Activated CD4-positive, alpha-beta memory T cell treated with anti-CD3 and anti-CD28 coated beads for 36 hours (primary cell): Measurements from ENCODE around the gene RHPN2. TPM values are rescaled to one million over a fixed set of nuclear protein-coding genes. Genes with fewer than 3 reads are reported as not detected.

Experiments
- CTCF ChIA-PET: fragments of 350-600 bp; sonication (Branson Sonifier 250); formaldehyde crosslinking; loops from one replicate; lab custom pipeline; 2021; ENCODE audit warnings: antibody characterized with exemption, inconsistent platforms; lab: Charles Lee
- POLR2A ChIA-PET: fragments of 350-600 bp; sonication (Branson Sonifier 250); formaldehyde crosslinking; loops from one replicate; lab custom pipeline; 2021; ENCODE audit warnings: antibody characterized with exemption; lab: Charles Lee
- DNase-seq: peaks from one replicate; pipeline ENCODE4 v3.0.0-alpha.2; 2020
- H3K27ac Mint-ChIP-seq: one replicate; pipeline ENCODE4 v1.8.0; 2021; ENCODE audit warnings: mixed read lengths
- H3K27me3 Mint-ChIP-seq: one replicate; pipeline ENCODE4 v1.8.0; 2021; ENCODE audit warnings: mixed read lengths
- H3K36me3 Mint-ChIP-seq: one replicate; pipeline ENCODE4 v1.8.0; 2021; ENCODE audit warnings: mixed read lengths
- H3K4me1 Mint-ChIP-seq: one replicate; pipeline ENCODE4 v1.8.0; 2021; ENCODE audit warnings: low read depth, mixed read lengths
- H3K4me3 Mint-ChIP-seq: one replicate; pipeline ENCODE4 v1.8.0; 2021; ENCODE audit warnings: mild to moderate bottlenecking, mixed read lengths
- H3K9me3 Mint-ChIP-seq: one replicate; pipeline ENCODE4 v1.8.0; 2021; ENCODE audit warnings: mixed read lengths
- intact Hi-C: fragments of 100-400 bp; cut with micrococcal nuclease; formaldehyde crosslinking; loops from one replicate; pipeline ENCODE4 v1.15.1; 2023
- total RNA-seq, 2 experiments: library from RNA; stranded (reverse); gene quantifications; one replicate each; pipeline ENCODE4 v1.2.3, GENCODE V29; 2021

RHPN2 gene
- total RNA-seq, 2 experiments from 2014 or later: 1.7 to 2.9 TPM

GRCh38 chr19:32930567-32930966 is 134.1 kb downstream of the RHPN2 start:
- POLR2A ChIA-PET: no interaction called here
- peaks cover 32% of the 10 kb centered on the region for H3K36me3 Mint-ChIP-seq

GRCh38 chr19:32928806-32929205 is 135.9 kb downstream of the RHPN2 start:
- Mint-ChIP-seq H3K4me1 (no peaks in the 10 kb centered on the region), H3K27ac (no peak overlapping the region), H3K27me3 (no peaks in the 10 kb centered on the region), H3K9me3 (peaks cover 10% of the 10 kb centered on the region), H3K4me3 (no peak overlapping the region), H3K36me3 (peaks cover 38% of the 10 kb centered on the region)
- intact Hi-C loops: no loop called here
- CTCF ChIA-PET: no interaction called here
- DNase-seq: no peak
- POLR2A ChIA-PET: no interaction called here

More at GRCh38 chr19:32930567-32930966, 134.1 kb downstream of the RHPN2 start:
- no peaks in the 10 kb centered on the region for H3K27me3 Mint-ChIP-seq
- H3K9me3 Mint-ChIP-seq: peaks cover 10% of the 10 kb centered on the region
- no peaks in the 10 kb centered on the region for H3K4me1 Mint-ChIP-seq
- H3K27ac Mint-ChIP-seq: no peak overlapping the region
- intact Hi-C loops: no loop called here
- no peak for DNase-seq
- no peak overlapping the region for H3K4me3 Mint-ChIP-seq
- CTCF ChIA-PET: no interaction called here

Other genes starting within 250 kb of the RHPN2 start
- under 1 TPM in 1 of 2 experiments, not detected in 1; 0.22 TPM for gene SLC7A9, start 195.1 kb downstream of the RHPN2 start, total RNA-seq
- 10 to 100 TPM; 15.6 to 21.0 TPM for gene CEP89, start 92.9 kb downstream of the RHPN2 start, total RNA-seq
- 1 to 10 TPM; 8.1 to 8.3 TPM for gene FAAP24, start 92.6 kb downstream of the RHPN2 start, total RNA-seq
- gene GPATCH1, start 16.3 kb upstream of the RHPN2 start, total RNA-seq: 1 to 10 TPM; 8.9 to 9.9 TPM
- not detected for gene WDR88, start 67.2 kb upstream of the RHPN2 start, total RNA-seq
- gene LRP3, start 129.4 kb upstream of the RHPN2 start, total RNA-seq: under 1 TPM; 0.19 to 0.22 TPM
- gene SLC7A10, start 161.0 kb upstream of the RHPN2 start, total RNA-seq: not detected
- gene CEBPA, start 237.6 kb upstream of the RHPN2 start, total RNA-seq: under 1 TPM; 0.22 to 0.33 TPM